Measurements from ENCODE around the gene PTPRT. TPM values are rescaled to one million over a fixed set of nuclear protein-coding genes. Genes with fewer than 3 reads are reported as not detected.
A peak's percentile ranks its signal among the peaks of the same experiment; 100 is the strongest.

Gene PTPRT
- polyA plus RNA-seq, 2 of the 4 experiments (the other 2 are of a cell fraction): not detected

DNA sequence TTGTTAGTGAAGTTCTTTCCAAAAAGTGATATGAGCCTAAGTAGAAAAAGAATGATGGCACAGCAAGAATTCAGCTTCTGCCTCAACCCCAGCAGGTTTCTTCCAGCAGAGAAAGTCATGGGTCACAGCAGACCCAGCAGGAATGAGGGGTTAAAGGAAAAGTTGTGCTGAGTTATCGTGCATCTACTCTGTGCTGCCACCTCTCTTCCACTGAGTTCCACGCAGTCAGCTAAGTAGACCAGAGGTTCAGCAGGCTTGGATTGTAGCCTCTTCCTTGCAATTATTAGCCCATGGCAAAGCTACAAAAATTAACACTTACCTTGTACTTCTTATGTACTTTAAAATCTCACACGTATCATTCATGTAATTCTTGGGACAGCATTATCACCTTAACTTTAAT lies 510.8 kb downstream of the PTPRT start:
- no peak overlapping the region for H3K4me2 ChIP-seq
- WGBS (ENCODE audit: missing lambda C conversion rate): 2% methylated on average over 3 of the region's 3 CpGs
- FAIRE-seq (no peak), ATAC-seq (no peak), DNase-seq (ENCODE audit: low read depth in 1 of 2, low spot score in 1 of 2) (peak in 1 of 2 experiments; percentile 2)
- TF ChIP-seq ELK1 (IDR thresholded peaks at IDR 0.05; ENCODE audit: low read depth, low read length) (no peak), NPAS2 (CRISPR knock-in tag; IDR thresholded peaks at IDR 0.05; ENCODE audit: borderline replicate concordance) (no peak), POLR2AphosphoS2 (conservative IDR thresholded peaks at IDR 0.05; ENCODE audit: low read length) (no peak), ZFP36 (IDR thresholded peaks at IDR 0.05; ENCODE audit: borderline replicate concordance, partially characterized antibody) (no peak), NFE2L2 (conservative IDR thresholded peaks at IDR 0.05; ENCODE audit: low read length) (no peak), MYC (IDR thresholded peaks at IDR 0.05; ENCODE audit: borderline replicate concordance, low read length) (no peak), EHMT2 (IDR thresholded peaks at IDR 0.05; ENCODE audit: low read depth) (no peak), POLR2A (IDR thresholded peaks at IDR 0.05; ENCODE audit: low read length) (no peak), PBX3 (IDR thresholded peaks at IDR 0.05) (no peak), RARB (CRISPR knock-in tag; IDR thresholded peaks at IDR 0.05) (no peak), RNF2 (IDR thresholded peaks at IDR 0.05; ENCODE audit: borderline replicate concordance, low read depth) (no peak), CBX2 (IDR thresholded peaks at IDR 0.05; ENCODE audit: borderline replicate concordance, low read depth) (no peak)
- TF ChIP-seq, protein P1, sequence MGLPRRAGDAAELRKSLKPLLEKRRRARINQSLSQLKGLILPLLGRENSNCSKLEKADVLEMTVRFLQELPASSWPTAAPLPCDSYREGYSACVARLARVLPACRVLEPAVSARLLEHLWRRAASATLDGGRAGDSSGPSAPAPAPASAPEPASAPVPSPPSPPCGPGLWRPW (IDR thresholded peaks at IDR 0.05): no peak
- TF ChIP-seq, protein P2, sequence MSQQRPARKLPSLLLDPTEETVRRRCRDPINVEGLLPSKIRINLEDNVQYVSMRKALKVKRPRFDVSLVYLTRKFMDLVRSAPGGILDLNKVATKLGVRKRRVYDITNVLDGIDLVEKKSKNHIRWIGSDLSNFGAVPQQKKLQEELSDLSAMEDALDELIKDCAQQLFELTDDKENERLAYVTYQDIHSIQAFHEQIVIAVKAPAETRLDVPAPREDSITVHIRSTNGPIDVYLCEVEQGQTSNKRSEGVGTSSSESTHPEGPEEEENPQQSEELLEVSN (IDR thresholded peaks at IDR 0.05; ENCODE audit: borderline replicate concordance, low read depth): no peak
- POLR2A ChIA-PET: no interaction called here
- no peaks in the 10 kb centered on the region for H3K4me1 ChIP-seq
- H3K9me3 ChIP-seq: no peaks in the 10 kb centered on the region
- no peak overlapping the region for H3K4me3 ChIP-seq
- CTCF ChIA-PET: interaction anchor here (0.7 kb wide), 1 partner anchor 217 kb away, joined by 3 read pairs; no protein-coding TSS in a partner anchor
- no peak overlapping the region for H3K27ac ChIP-seq

DNA sequence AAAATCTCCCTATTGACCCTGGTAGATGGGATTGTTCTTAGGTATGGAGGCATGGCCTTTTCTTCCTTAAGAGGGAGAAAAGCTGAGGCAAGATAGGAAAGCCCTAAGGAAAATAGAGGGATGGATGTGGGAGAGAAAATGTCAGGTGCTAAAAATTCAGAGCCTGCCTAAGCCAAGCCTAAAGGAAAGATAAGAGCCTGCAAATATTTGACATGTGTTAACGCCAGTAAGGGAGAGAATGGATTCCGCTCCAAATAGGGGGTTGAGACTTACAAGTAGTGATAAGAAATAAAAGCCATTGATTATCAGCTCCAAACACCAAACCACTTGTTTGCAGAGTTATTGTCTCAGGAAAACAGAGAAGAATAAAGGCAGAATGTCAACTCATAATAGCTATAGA lies 533.6 kb downstream of the PTPRT start:
- H3K27ac ChIP-seq: no peak overlapping the region
- CTCF ChIA-PET: interaction anchor here (1.1 kb wide), 1 partner anchor 305 kb away, joined by 3 read pairs; no protein-coding TSS in a partner anchor
- H3K4me3 ChIP-seq: no peak overlapping the region
- no peaks in the 10 kb centered on the region for H3K9me3 ChIP-seq
- WGBS (ENCODE audit: missing lambda C conversion rate): 4% methylated on average over 2 of the region's 2 CpGs
- no peak for DNase-seq (ENCODE audit: low read depth in 1 of 2, low spot score in 1 of 2)
- no peak for FAIRE-seq
- no peak overlapping the region for H3K4me2 ChIP-seq
- no peak for TF ChIP-seq PBX3 (IDR thresholded peaks at IDR 0.05)
- TF ChIP-seq ELK1 (IDR thresholded peaks at IDR 0.05; ENCODE audit: low read depth, low read length): no peak
- no peak for TF ChIP-seq ESRRA (IDR thresholded peaks at IDR 0.05; ENCODE audit: borderline replicate concordance, low read length)
- TF ChIP-seq RNF2 (IDR thresholded peaks at IDR 0.05; ENCODE audit: borderline replicate concordance, low read depth): no peak
- TF ChIP-seq, protein P1 (IDR thresholded peaks at IDR 0.05): no peak
- no peak for TF ChIP-seq HOXB13 (CRISPR knock-in tag; IDR thresholded peaks at IDR 0.05; ENCODE audit: low read depth)
- TF ChIP-seq KDM1A (IDR thresholded peaks at IDR 0.05; ENCODE audit: low read depth): no peak
- no peak for TF ChIP-seq BHLHE40 (IDR thresholded peaks at IDR 0.05; ENCODE audit: low read depth, low read length)
- TF ChIP-seq, protein P3, sequence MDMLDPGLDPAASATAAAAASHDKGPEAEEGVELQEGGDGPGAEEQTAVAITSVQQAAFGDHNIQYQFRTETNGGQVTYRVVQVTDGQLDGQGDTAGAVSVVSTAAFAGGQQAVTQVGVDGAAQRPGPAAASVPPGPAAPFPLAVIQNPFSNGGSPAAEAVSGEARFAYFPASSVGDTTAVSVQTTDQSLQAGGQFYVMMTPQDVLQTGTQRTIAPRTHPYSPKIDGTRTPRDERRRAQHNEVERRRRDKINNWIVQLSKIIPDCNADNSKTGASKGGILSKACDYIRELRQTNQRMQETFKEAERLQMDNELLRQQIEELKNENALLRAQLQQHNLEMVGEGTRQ (IDR thresholded peaks at IDR 0.05): no peak
- no peak for TF ChIP-seq FOSL2 (IDR thresholded peaks at IDR 0.05)
- no peak for TF ChIP-seq FOSL2 (CRISPR knock-in tag; IDR thresholded peaks at IDR 0.05)
- no peak for TF ChIP-seq GATA3 (IDR thresholded peaks at IDR 0.05; ENCODE audit: borderline replicate concordance)
- TF ChIP-seq ZC3H11A (IDR thresholded peaks at IDR 0.05): no peak
- POLR2A ChIA-PET: no interaction called here
- H3K4me1 ChIP-seq: no peaks in the 10 kb centered on the region
- no peak for ATAC-seq

All from A549 (cell line).